NCI-H526 (cell line): ENCODE measurements around the gene SLC10A3.
"Not testable (repeated sequence)": the region's sequence is repeated elsewhere in the genome, so short reads cannot be mapped to it uniquely, and the experiment has no call there.

Experiments
- DNase-seq, 2 experiments: peaks; one replicate each; lab custom pipeline; 2025; lab: John Stamatoyannopoulos, UW

Gene SLC10A3

DNA sequence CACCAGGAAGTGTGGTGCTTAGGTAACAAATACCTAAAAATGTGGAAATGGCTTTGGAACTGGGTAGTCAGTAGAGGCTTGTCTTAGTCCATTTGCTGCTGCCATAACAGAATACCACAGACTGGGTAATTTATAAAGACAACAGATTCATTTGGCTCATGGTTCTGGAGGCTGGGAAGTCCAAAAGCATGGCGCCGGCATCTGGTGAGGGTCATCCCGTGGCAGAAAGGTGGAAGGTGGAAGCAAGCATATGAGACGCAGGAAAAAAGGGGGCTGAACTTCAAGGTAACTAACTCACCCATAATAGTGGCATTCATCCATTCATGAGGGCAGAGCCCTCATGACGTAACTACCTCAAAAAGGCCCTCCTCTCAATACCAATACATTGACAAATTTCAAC lies 19.0 kb upstream of the SLC10A3 start:
- DNase-seq, result no peak

- DNase-seq, result no peak
Measured at GRCh38 chrX:154508384-154508745, 17.9 kb upstream of the SLC10A3 start.

DNA sequence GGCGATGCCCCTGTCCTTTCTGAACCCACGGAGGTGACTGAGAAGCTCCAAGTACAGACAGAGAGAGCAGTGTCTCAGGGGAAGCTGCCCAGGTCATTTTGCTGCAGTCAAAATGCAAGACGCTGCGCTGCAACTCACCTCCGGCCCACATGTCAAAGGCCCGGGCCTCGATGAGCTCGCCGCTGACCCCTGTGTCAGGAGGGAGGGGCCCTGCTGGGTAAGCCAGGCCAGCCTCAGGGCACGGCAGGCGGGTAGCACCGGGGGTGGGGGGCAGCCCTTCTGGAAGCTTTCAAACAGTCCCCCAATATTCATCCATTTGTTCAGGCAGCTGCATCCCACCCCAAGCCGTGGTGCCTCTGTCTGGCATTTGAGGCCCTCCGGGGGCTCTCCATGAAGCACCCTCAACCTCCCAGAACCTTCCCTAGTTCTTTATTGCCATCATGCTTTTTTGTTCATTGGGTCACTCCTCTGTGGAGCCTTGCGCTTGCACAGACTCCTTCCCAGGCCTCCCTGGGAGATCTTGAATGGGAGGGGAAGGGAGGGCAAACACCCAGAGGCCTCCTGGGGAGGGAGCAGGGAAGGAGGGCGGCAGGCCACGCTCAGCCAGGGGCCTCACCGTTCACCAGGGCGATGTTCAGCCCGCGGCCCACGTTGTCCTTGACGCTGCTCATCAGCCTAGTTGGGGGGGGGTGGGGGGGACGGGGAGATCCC lies 17.4 kb upstream of the SLC10A3 start:
- no peak for DNase-seq

DNA sequence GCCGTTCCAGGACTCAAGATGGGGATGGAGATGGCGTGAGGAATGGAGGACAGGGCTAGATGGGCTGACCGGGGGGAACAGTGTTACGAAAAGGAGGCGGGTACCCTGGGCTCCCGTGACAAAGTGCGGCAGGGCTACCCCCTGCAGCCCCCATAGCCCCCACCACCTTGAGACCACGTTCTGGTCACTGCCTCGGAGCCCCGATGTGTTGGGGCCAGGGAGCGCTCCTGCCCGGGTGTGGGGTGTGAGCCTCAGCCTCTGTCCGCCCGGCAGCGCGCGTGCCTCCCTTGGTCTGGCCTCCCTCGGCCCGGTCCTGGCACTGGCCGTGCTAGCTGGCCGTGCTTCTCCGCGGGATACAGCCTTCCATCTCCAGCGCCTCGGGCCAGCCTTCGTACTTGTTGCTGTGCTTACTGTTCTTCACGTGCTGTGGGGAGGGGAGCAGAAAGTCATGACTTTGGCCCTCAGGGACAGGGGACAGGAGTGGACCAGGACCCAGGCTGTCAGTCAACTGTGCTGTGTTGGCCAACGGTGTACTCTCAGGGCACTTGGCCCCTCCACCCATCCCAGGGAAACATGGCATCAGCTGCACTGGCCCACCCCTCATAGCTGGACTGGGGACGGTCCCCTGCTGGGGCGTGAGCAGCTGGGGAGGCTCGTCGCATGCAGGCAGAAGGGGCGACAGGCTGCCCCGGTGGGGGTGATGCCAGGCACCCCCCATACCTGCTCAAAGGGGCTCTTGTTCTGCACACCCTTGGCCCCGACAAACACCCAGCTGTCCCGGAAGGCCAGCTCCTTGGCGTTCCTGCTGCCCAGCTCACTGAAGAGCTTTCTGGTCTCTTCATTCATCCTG lies 16.3 kb upstream of the SLC10A3 start:
- no peak for DNase-seq

DNA sequence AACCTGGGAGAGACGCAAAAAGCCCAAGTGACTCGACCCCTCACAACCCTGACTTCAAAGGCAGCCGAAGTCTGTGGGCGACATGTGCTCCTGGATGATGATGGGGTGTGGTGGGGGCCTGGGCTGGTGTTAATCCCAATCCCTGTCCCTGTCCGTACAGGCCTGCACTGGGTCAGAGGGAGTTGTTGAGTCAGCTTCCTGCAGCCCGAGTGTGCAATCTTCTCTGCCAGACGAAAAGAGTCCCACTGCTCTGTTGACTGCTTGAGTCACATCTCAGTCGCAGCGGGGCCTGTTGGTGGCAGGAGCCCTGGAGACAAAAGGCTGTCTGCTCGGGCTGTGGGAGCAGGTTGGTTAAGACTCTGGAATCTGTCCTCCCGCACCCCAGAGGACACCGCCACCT lies 15.3 kb upstream of the SLC10A3 start:
- no peak for DNase-seq

DNA sequence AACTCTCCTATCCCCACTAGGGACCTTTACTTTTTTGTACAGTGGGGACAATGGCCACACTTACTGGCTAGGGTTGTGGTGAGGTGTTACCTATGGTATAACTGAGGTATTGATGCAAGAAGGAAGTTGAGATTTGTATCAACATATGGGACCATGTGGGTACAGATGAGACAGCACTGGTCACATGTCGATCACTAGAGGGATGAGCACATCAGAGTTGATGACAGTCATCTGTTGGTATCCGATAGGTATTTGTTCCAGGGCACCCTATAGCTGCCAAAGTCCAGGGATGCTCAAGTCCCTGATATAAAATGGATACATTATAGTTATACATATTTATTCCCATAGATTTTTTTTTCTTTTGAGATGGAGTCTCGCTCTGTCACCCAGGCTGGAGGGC lies 12.6 kb upstream of the SLC10A3 start:
- no peak for DNase-seq

DNA sequence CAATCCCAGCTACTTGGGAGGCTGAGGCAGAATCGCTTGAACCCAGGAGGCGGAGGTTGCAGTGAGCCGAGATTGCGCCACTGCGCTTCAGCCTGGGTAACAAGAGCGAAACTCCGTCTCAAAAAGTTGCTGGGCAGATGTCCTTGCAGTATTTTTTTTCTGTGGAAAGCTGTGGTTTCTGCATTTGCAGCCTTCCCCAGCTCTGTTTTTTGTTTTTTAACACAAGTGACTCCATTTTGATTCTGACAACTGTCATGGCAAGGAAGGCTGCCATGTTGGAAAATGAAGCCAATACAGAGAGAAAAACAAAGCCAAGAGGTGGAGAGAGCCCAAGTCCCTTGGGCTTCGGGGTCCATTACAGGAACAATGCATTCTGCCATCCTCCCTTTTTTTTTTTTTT lies 11.7 kb upstream of the SLC10A3 start:
- DNase-seq, result no peak

DNA sequence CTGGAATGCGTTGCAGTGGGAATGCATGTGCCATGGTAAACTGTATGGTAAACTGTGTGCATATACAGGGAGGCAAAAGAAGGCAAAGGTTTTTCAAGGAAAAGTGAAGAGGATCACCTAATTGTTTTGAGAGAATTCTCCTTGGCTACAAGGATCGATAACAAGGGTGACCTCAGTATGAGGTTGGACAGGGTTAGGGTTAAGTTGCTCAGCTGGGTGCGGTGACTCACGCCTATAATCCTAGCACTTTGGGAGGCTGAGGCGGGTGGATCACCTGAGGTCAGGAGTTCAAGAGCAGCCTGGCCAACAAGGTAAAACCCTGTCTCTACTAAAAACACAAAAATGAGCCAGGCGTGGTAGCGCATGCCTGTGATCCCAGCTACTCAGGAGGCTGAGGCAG lies 11.0 kb upstream of the SLC10A3 start:
- not testable (repeated sequence) for DNase-seq

- DNase-seq, result not testable (repeated sequence)
Measured at GRCh38 chrX:154496591-154497137, 6.2 kb upstream of the SLC10A3 start.

GRCh38 chrX:154495472-154495922 lies 5.1 kb upstream of the SLC10A3 start:
- DNase-seq, result no peak

- no peak for DNase-seq
Measured at GRCh38 chrX:154494715-154495114, 4.3 kb upstream of the SLC10A3 start.

GRCh38 chrX:154490021-154490413 lies 412 bp downstream of the SLC10A3 start:
- peak in 1 of 2 experiments; percentile 50 for DNase-seq

- DNase-seq, result no peak
Measured at GRCh38 chrX:154489182-154489581, 1.2 kb downstream of the SLC10A3 start.

GRCh38 chrX:154488336-154489075 lies 1.9 kb downstream of the SLC10A3 start:
- no peak for DNase-seq

DNA sequence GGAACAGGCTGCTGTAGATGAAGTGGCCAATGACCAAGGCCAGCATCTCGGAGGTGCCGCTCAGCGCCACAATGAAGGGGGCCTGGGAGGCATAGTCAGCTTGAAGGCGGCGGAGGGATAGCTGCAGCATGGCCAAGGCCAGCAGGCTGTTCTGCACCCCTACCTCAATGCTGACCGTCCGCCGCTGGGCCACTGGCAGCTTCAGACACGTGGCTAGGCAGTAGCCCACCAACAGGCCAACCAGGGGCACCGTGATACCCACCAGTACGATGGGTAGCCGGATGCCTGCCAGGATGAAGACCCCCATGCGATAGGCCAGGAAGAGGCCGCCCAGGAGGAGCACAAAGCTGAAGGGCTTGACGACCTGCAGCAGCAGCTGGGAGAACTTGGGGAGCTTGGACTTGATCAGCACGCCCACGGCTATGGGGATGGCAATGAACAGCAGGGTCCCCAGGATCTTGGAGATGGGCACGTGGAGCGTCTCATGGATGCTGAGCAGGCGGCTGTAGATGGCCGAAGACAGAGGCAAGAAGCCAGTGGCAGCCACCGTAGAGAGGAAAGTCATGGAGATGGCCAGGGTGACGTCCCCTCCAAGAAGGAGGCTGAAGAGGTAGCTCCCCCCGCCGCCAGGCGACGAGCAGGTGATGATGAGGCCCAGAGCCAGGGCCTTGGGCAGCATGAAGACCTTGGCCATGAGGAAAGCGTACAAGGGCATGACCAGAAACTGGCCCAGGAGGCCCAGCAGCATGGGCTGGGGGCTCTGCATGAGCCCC lies 2.7 kb downstream of the SLC10A3 start:
- no peak for DNase-seq

GRCh38 chrX:154486396-154487207 lies 3.8 kb downstream of the SLC10A3 start, which contains the start of gene UBL4A:
Gene UBL4A (minus strand): TSS chrX:154486615. CDS start chrX:154486584, 31 bp downstream.
- peak; percentile 77 to 92 for DNase-seq

GRCh38 chrX:154486052-154486395 lies 4.4 kb downstream of the SLC10A3 start:
- peak in 1 of 2 experiments; percentile 71 for DNase-seq

DNA sequence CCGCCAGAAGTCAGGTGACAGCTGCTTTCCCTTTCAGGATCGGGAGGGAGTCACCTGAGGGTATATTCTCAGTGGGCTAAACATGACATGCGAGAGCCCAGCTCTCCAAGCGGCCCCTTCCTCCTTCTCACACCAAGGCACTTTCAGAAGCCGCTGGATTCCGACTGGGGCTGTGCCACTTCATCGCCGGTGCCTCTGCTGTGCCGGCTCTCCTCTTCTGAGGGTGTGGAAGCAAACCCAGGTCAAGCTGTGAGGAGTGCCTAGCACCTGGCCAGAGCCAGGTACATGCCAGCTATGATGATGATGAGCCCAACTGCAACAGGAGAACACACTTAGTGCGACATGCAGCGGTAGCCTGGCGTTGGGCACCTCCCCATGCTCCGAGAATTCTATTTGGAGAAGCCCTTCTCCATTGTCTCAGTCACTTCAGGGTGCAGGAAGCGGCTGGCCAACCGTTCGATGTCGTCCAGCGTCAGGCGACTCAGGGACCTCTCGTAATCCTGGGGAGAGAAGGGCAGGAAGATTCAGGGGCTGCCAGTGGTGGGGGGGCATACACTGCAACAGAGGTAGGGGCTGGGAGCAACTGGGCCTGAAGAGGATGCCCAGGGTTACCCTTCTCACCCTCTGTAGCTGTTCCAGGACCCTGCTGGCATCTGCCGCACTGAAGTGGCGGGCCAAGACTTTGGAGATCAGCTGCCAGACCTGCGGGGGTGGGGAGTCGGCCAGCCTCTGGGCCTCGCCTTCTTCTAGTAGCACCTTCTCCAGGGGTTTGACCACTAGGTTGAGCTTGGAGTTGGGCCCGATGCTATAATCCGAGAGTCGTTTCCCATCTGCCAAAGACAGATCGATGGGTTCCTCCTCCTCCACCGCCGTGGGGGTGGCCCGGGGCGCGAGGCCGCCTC lies 5.0 kb downstream of the SLC10A3 start:
- DNase-seq, result peak in 1 of 2 experiments; percentile 60
